ENCODE data around the gene NAALADL2.

Gene NAALADL2

DNA sequence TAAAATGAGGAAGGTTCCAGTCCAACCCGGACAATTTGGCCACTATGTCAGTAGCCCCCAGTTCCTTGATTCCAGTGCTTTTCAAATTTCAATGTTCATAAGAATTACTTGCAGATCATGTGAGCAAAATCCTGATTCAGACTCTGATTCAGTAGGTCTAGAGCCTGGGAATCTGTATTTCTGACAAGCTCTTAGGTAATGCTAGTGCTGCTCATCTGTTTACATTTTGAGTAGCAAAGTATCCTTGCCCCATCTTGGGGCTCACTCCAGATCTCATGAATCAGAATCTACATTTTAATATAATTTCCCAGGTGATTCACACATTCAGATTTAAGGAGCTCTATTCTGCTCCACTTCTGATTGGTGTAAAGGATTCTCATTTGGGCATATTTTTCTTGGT is 142.0 kb downstream of the NAALADL2 start:
- DNase-seq = no peak

DNA sequence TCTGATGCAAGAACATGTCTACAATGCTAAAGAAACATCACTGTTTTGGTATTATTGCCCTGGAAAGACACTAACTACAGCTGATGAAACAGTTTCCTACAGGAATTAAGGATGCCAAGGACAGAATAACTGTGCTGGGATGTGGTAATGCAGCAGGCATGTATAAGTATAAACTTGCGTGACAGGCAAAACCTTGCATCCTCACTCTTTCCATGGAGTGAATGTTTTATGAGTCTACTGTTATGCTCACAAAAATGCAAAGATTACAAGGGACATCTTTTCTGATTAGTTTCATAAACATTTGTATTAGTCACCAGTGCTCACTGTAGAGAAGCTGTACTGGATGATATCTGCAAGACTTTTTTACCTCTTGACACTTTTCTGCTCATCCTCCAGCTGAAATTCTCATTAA is 143.6 kb downstream of the NAALADL2 start:
- no peak for DNase-seq

DNA sequence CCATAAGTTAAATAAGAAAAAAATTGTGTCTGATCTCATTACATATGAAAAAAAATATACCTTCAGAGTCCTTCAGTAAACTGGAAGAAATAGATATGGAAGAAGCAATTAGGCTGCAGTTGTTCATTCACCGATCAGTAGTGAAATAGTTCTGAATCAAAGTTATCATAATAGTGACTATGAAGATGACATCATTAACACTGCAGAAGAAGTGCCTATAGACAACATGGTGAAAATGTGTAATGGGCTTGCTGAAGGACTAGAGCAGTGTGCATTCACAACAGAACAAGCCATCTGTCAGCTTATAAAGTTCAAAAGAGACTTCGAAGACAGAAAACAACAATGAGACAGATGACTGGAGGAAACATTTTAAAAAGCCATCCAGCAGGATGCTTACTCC is 144.5 kb downstream of the NAALADL2 start:
- no peak for DNase-seq

- DNase-seq = no peak
Observed at GRCh38 chr3:175005193-175005592, 146.1 kb downstream of the NAALADL2 start.

DNA sequence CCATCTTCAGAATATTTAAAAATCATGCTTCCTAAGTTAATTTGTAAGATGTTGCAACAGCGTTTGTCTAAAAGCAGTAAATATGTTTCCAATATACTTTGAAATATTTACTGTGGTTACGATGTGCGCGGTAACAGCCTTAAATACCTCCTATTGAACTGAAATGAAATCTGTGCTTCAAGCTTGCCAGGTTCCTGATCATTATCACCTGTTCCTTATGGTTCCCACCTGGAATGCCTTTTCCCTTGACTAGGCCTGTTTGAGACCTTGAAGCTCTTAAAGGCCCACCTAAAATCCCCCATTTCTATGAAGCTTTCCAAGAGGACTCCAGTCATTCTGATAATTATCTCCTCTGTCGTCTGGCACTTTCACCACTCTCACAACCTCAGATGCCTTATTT is 146.7 kb downstream of the NAALADL2 start:
- DNase-seq = no peak

DNA sequence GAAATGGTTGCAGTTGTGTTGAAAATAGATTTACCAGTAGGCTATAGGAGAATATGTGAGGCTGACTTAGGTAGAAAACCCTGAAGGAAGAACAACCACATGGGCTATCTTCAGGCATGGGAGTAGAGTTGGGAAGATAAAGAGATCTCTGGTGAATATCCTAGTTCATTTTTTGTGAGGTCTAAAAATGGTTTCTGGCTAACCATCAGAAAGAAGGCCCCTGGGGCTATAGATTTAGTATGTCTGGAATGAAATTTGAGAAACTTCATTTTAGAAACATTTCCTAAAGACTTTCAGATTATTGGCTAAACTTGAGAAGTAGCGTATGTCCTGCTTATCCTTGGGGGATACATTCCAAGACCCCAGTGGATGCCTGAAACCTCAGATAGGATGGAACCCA is 148.2 kb downstream of the NAALADL2 start:
- DNase-seq = no peak

DNA sequence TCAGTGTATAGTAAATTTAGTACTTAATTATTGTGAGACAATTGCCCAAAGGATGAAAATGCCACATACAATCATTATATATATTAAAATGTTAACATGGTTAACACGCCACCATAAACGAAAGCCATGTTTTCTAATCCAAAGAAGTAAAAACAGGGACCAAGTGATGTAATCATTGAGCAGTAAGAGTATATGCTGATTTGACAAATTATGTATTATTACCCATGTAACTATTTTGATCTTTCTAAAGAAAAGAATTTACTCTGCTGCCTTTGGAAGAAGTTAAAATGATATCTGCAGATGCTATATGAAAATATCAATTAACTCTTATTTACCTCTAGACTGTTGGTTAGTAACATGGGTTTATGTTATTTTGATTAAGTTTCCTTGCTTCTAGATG is 150.2 kb downstream of the NAALADL2 start:
- DNase-seq = no peak

- no peak for DNase-seq
Observed at GRCh38 chr3:175015056-175015635, 156.0 kb downstream of the NAALADL2 start.

- DNase-seq = no peak
Observed at GRCh38 chr3:175018946-175019727, 160.0 kb downstream of the NAALADL2 start.

DNA sequence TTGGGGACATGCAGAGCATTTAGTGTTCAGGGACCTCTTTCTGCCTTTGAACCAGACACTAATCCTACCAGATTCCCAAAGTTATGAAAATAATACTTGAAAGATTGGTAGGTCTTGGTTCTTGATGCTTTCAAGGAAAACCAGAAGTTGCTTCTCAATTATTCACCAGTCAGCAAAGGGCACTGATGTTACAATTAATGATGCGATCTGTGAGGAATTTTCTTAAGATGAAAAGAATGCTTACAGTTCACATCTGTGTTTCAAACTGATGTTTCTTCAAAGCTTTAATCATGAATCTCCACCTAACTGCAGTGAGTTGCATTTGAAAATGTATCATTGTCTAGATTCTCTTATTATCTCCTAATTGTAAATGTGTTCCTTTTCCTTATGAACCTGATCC is 161.0 kb downstream of the NAALADL2 start:
- no peak for DNase-seq

GRCh38 chr3:175029828-175030227 is 170.7 kb downstream of the NAALADL2 start:
- no peak for DNase-seq

GRCh38 chr3:175039875-175040274 is 180.7 kb downstream of the NAALADL2 start:
- DNase-seq = no peak

- DNase-seq = no peak
Observed at GRCh38 chr3:175041369-175041768, 182.2 kb downstream of the NAALADL2 start.

GRCh38 chr3:175046601-175047000 is 187.5 kb downstream of the NAALADL2 start:
- DNase-seq = no peak

DNA sequence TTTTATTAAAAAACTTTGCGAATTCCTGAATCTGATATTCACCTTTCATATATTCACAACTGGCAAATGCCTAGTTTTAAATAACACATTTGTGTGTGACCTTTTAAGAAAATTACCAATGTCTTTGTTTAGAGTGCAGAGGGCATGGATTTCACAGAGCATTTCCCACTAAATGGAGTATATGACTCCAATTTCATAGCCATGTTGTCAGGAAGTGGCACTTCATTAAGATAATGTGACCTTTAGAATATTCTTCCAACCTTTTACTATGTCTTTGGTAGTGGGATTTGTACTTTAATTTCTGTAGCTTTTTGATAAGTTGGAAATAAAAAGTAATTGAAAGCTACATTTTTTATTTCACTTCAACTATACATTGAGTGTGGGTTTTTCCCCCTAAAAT is 188.7 kb downstream of the NAALADL2 start:
- DNase-seq = no peak

DNA sequence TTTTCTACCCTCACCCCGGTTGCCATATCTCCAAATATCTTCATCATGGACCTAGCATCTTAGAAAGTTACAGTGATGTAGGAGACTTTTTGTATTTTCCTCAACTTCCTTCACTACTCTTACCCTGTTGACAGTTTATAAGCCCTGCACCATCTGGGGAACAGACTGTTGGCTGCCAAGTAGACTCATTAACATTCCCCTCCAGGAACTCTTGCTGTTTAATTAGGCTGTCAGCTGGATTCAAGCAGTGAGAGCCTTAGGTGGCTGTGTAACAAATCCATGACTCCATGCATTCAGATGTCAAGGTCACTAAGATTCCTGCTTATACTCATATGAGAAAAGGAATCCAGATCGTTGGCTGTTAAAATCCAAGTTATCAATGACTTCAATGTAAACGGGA is 198.3 kb downstream of the NAALADL2 start:
- DNase-seq = no peak

GRCh38 chr3:175059788-175060187 is 200.7 kb downstream of the NAALADL2 start:
- DNase-seq = no peak

DNA sequence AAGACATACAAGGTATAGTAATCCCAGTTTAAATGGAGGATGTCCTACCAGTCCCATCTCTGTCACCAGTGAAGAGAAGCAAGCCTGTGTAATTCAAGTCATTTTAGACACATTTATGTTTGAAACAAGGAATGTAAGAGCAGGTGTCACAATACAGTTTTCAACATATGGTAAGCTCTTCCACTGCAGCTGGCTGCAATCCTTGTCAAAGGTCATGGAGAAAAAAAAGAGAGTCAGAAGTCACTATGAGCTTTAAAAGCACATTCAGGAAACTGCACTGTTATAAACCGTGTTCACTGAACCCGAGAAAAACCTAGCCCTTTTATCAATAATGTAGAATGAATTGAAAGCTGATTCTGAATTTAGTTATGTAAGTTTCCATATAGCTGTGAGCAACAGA is 206.4 kb downstream of the NAALADL2 start:
- no peak for DNase-seq

GRCh38 chr3:175066617-175067415 is 207.7 kb downstream of the NAALADL2 start:
- no peak for DNase-seq

DNA sequence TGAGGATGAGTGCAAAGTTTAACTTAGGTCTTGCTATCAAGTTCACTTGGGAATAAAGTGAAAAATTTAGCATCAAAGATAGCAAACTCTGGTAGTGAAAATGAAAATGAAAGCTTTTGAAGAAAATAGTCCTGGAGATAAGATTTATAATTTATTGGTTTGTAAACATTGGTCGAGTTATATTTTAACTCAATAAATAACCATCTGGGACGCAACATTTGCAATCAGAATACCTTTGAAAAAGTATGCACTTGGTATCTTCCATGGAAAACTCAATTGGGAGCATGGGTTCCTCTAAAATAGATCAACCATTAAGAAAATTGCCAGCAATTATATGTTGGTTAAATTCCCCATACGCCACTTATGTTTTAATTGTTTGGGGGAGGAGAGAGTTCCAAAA is 209.5 kb downstream of the NAALADL2 start:
- DNase-seq = no peak

- no peak for DNase-seq
Observed at GRCh38 chr3:175070946-175071345, 211.8 kb downstream of the NAALADL2 start.

GRCh38 chr3:175073219-175073905 is 214.2 kb downstream of the NAALADL2 start:
- no peak for DNase-seq

GRCh38 chr3:175075269-175075668 is 216.1 kb downstream of the NAALADL2 start:
- no peak for DNase-seq
